Bronchial epithelial cell (primary cell): ENCODE data around the gene CEP63. TPM values are rescaled to one million over a fixed set of nuclear protein-coding genes. Genes with fewer than 3 reads are reported as not detected.
"Not testable (repeated sequence)": the region's sequence is repeated elsewhere in the genome, so short reads cannot be mapped to it uniquely, and the experiment has no call there.

ENCODE experiments used
- DNase-seq: peaks from one replicate; pipeline ENCODE4 v3.0.0-alpha.2; 2010; ENCODE audit warnings: low read depth
- FAIRE-seq: peaks from 2 replicates; lab custom pipeline; 2011; peaks lifted over from hg19 to GRCh38; lab: Jason Lieb, UNC
- H3K27me3 ChIP-seq: 2 replicates; pipeline ENCODE4 v1.5.1; 2011; ENCODE audit warnings: low read length; ENCODE audit not compliant: control insufficient read depth, insufficient read depth
- H3K36me3 ChIP-seq: 2 replicates; pipeline ENCODE4 v1.5.1; 2011; ENCODE audit warnings: low read length; ENCODE audit not compliant: control insufficient read depth, insufficient read depth
- H3K4me3 ChIP-seq: 2 replicates; pipeline ENCODE4 v1.5.1; 2011; ENCODE audit warnings: mild to moderate bottlenecking, low read depth, low read length, control low read depth
- CTCF ChIP-seq: IDR thresholded peaks from 2 replicates; pipeline ENCODE4 v1.5.1; 2011; ENCODE audit warnings: mild to moderate bottlenecking, moderate library complexity, low read length, control low read depth, inconsistent platforms; ENCODE audit not compliant: insufficient read depth, severe bottlenecking
- total RNA-seq: library from RNA; depleted of rRNA; stranded (reverse); fragments of >200 nt; gene quantifications from 2 replicates; pipeline ENCODE4 v1.2.1, GENCODE V29; 2014

The CEP63 gene
- total RNA-seq, 1 donor from 2014 or later, result 10.3 TPM

- no peak for TF ChIP-seq CTCF
- Histone ChIP-seq H3K4me3 (no peak overlapping the region), H3K36me3 (peaks cover 7% of the 10 kb centered on the region), H3K27me3 (no peaks in the 10 kb centered on the region)
- DNase-seq (no peak), FAIRE-seq (no peak)
Measured at GRCh38 chr3:134533493-134533892, 47.6 kb downstream of the CEP63 start.

- no peak for TF ChIP-seq CTCF
- Histone ChIP-seq H3K27me3 (no peaks in the 10 kb centered on the region), H3K4me3 (no peak overlapping the region), H3K36me3 (peaks cover 7% of the 10 kb centered on the region)
- FAIRE-seq (no peak), DNase-seq (no peak)
Measured at GRCh38 chr3:134535186-134535970, 49.5 kb downstream of the CEP63 start.

GRCh38 chr3:134536781-134537180 lies 50.9 kb downstream of the CEP63 start:
- H3K4me3 ChIP-seq, result no peak overlapping the region
- H3K27me3 ChIP-seq, result no peaks in the 10 kb centered on the region
- DNase-seq (no peak), FAIRE-seq (no peak)
- H3K36me3 ChIP-seq, result peaks cover 7% of the 10 kb centered on the region
- TF ChIP-seq CTCF, result no peak

DNA sequence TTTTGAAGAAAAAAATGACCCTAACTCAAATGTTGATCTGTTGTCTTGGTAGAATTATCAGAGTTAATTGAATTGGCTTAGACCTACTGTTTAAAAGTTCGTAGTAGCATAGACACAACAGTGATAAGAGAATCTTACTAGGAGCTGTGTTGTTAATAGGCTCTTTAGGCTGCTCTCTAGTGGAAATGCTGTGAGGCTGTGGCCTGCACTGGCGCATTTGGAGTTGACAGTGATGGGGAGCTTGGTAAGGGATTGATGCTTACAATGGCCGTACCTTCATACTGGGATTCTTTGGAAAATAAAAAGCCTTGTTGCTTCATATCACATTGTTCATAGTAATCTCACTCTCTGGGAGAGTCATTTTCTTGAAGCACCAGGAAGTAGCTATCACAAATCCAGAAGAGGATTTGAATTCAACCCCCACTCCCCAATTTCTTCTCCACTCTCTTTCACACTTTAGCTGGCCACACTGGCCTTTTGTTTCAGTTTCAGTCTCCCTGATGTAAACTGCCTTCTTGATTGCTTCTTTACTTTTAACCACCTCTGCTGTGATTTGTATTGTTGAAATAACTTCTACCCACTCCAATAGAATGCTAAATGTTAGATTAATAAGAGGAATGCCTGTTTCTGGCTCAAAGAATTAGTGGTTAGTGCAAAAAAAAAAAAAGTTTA lies 56.6 kb downstream of the CEP63 start:
- no peak for FAIRE-seq
- TF ChIP-seq CTCF, result no peak
- peaks cover 4% of the 10 kb centered on the region for H3K36me3 ChIP-seq

GRCh38 chr3:134543113-134543512 lies 57.3 kb downstream of the CEP63 start:
- Histone ChIP-seq H3K36me3 (peaks cover 3% of the 10 kb centered on the region), H3K27me3 (no peaks in the 10 kb centered on the region), H3K4me3 (no peak overlapping the region)
- DNase-seq (no peak), FAIRE-seq (no peak)
- no peak for TF ChIP-seq CTCF

More for the DNA sequence above, 56.6 kb downstream of the CEP63 start:
- DNase-seq, result no peak
- H3K27me3 ChIP-seq, result no peaks in the 10 kb centered on the region
- no peak overlapping the region for H3K4me3 ChIP-seq

GRCh38 chr3:134544316-134544715 lies 58.5 kb downstream of the CEP63 start:
- no peak for TF ChIP-seq CTCF

DNA sequence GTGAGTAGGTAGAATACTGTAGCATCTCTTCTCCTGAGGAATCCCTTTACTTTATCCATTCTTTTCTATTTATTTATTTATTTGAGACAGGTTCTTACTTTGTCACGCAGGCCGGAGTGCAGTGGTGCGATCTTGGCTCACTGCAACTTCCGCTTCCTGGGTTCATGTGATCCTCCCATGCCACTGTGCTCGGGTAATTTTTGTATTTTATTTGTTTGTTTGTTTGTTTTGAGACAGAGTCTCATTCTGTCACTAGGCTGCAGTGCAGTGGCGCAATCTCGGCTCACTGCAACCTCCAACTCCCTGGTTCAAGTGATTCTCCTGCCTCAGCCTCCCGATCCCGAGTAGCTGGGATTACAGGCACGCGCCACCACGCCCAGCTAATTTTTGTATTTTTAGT lies 58.9 kb downstream of the CEP63 start:
- not testable (repeated sequence) for H3K36me3 ChIP-seq, FAIRE-seq, H3K27me3 ChIP-seq, DNase-seq, H3K4me3 ChIP-seq

More at GRCh38 chr3:134544316-134544715, 58.5 kb downstream of the CEP63 start:
- Histone ChIP-seq H3K36me3 (peaks cover 3% of the 10 kb centered on the region), H3K4me3 (no peak overlapping the region), H3K27me3 (no peaks in the 10 kb centered on the region)
- DNase-seq (no peak), FAIRE-seq (no peak)
